ENCODE data around the gene ZNF24.

Gene ZNF24

DNA sequence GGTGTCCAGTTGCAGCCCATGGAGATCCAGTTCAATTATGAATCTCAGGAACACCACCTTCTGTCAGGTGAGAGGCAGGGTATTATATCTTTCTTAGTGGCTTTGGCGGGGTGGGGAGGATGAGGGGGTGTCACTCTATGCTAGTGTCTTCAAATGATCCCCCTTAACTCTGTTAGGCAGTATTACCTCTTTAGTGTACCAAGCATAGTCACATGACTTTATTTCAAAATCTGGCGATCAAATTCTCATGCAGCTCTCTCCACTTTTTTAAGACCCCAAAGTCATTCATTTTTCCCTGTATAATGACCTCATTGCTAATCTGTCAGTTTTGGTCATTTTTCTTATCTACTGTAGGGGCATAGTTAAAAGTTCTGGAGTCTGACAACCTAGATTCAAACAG is 53.1 kb downstream of the ZNF24 start:
- TF ChIP-seq, protein P1, sequence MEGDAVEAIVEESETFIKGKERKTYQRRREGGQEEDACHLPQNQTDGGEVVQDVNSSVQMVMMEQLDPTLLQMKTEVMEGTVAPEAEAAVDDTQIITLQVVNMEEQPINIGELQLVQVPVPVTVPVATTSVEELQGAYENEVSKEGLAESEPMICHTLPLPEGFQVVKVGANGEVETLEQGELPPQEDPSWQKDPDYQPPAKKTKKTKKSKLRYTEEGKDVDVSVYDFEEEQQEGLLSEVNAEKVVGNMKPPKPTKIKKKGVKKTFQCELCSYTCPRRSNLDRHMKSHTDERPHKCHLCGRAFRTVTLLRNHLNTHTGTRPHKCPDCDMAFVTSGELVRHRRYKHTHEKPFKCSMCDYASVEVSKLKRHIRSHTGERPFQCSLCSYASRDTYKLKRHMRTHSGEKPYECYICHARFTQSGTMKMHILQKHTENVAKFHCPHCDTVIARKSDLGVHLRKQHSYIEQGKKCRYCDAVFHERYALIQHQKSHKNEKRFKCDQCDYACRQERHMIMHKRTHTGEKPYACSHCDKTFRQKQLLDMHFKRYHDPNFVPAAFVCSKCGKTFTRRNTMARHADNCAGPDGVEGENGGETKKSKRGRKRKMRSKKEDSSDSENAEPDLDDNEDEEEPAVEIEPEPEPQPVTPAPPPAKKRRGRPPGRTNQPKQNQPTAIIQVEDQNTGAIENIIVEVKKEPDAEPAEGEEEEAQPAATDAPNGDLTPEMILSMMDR (conservative IDR thresholded peaks at IDR 0.05), result no peak
- TF ChIP-seq ZFX (IDR thresholded peaks at IDR 0.05), result no peak
- H3K27ac ChIP-seq, result no peak overlapping the region

DNA sequence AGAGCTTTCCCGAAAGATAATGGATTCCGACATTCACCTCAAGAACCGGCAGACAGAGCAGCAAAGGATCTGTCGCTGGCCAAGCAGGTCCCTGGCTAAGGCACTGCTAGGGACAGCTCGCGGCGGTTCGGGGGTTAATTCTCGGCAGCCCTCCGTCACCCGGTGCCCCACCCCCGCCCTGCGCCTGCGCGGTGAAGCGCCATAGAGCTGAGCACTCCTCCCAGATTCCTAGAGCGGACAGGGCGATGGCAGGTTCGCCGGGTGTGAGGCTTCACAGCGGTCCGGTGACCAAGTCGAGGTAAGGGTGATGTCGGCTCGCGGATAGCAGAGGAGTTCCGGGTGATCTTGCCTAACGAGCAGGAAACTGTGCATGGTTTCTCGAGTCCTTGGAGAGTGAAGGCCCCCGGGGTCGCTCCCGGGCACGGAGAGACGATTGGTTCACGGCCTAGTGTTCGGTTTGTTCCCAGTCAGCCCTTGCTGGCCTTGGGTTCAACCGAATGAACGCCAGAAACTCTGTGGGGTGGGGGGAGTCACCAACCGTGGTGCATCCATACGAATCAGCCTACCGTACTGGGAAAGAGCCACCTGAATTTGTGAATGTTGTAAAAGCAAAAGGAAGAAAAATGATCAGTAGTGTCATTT is 54.0 kb downstream of the ZNF24 start, which contains the start of gene ZSCAN30:
TSS of gene ZSCAN30 (minus strand) at position 136 of the 642 bp plus-strand sequence. CDS start 25,877 bp downstream, outside the sequence.
- TF ChIP-seq, protein P1 (conservative IDR thresholded peaks at IDR 0.05), result no peak
- TF ChIP-seq ZFX (IDR thresholded peaks at IDR 0.05), result peak; percentile 84
- peak within 1 kb of the TSS; percentile 83 for H3K27ac ChIP-seq

DNA sequence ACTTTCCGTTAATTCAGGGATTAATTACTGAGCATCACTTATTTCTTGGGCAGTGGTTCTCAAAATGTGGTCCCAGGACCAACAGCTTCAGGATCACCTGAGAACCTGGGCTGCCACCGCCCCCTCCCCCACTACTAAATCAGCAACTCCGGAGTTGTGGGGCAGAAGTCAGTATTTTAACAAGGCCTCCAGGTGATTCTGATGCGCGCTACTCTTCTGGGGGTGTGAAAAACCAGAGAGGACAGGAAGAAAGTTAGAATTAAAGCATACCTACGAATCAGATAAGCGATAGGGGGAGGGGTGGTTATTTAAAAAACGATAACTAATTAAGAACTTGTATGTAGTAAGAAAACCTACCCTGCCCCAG is 54.5 kb downstream of the ZNF24 start:
- H3K27ac ChIP-seq, result peak overlapping the region; percentile 83
- no peak for TF ChIP-seq ZFX (IDR thresholded peaks at IDR 0.05)
- TF ChIP-seq, protein P1 (conservative IDR thresholded peaks at IDR 0.05), result no peak

DNA sequence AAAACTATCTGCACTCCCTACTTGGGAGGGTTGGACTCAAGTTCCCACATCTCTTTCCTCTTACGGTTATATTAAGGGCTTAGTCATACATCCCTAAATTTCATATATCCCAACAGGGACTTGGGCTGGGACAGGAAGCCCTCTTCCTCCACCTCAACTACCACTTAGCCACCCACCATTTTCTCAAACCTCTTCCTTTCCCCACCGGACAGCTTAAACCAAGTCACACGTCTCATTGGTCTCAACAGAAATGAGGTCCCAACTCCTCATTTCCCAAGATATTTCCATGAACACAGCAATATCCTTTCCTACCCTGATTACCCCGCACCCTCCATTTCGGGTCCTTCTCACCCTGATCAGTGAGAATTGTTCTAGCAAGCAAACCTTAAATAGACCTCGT is 54.9 kb downstream of the ZNF24 start:
- TF ChIP-seq, protein P1 (conservative IDR thresholded peaks at IDR 0.05), result no peak
- no peak for TF ChIP-seq ZFX (IDR thresholded peaks at IDR 0.05)

DNA sequence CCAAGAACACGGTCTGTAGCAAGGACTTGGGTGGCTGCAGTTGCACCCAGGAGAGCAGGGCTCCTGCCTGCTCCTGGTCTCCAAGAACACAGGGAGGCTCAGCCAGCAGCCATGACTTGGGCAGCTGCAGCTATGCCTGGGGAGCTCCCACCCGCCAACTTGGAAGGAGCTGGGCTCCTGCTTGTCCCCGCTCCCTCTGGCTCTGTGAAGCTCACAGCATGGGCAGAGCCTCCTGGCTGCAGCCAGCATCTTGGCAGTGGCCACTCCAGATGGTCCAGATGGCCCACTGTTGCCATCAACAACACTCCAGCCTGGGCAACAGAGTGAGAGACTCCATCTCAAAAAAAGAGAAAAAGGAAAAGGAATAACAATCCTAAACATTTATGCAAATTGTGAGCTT is 59.4 kb downstream of the ZNF24 start:
- no peak for TF ChIP-seq ZFX (IDR thresholded peaks at IDR 0.05)
- TF ChIP-seq, protein P1 (conservative IDR thresholded peaks at IDR 0.05), result no peak
- no peak overlapping the region for H3K27ac ChIP-seq

More for the DNA sequence above, 54.9 kb downstream of the ZNF24 start:
- peak overlapping the region; percentile 83 for H3K27ac ChIP-seq

DNA sequence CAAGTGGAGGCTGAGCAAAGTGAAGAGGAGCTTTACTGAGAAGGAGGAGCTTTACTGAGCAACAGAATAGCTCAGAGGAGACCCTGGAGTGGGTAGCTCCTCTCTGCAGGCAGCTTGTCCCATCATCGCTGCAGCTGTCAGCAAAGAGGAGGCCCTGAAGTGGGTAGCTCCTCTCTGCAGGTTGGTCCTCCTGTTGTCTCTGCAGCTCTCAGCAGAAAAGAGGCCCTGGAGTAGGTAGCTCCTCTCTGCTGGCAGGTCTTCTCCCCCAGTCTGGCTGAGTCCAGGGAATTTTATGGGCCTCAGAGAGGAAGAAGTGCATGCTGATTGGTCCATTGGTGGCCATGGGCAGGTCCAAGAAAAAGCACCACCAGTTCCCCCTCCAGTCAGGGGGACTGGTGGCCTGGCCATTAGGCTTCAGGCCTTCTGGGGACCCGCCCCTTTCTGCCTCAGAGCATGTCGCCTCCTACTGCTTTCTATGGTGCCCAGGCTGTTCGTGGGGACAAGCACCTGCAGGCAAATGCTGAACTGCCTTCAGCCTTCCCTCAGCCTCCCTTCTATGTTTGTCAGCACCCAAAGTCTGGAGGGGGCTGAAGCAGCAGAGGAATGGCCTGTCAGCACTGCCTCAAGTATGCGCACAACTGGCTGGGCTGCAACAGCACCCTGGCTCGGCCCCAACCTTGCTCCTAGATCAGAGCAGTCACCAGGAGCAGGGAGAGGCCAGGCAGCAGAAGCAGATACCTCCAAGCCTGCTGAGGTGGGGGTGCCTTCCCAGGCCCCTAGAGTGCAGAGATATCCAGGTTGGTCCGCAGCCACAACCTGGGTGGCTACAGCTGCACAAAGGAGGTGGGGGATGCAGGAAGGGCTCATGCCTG is 60.1 kb downstream of the ZNF24 start:
- H3K27ac ChIP-seq, result no peak overlapping the region
- no peak for TF ChIP-seq ZFX (IDR thresholded peaks at IDR 0.05)
- TF ChIP-seq, protein P1 (conservative IDR thresholded peaks at IDR 0.05), result no peak

DNA sequence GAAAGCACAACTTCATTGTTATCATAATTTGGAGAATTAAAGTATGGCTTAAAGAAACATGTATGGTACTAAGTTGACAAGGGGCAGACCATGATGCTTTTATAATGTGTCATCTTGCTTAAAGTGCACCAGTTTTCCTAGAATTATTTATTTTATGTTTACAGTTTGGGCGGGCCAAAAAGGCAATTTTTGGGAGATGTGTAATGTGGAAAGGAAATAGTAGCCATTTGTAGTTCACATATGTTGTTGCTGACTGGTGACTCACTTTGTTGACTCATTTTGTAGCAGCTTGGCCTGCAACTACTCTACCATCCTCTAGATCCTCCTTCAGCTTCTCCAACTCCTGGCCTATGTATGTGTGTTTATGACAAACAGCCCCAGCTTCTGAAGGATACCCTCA is 61.9 kb downstream of the ZNF24 start:
- TF ChIP-seq, protein P1 (conservative IDR thresholded peaks at IDR 0.05), result no peak
- TF ChIP-seq ZFX (IDR thresholded peaks at IDR 0.05), result no peak
- no peak overlapping the region for H3K27ac ChIP-seq
